ENCODE results near the gene TPM4.

The TPM4 gene

DNA sequence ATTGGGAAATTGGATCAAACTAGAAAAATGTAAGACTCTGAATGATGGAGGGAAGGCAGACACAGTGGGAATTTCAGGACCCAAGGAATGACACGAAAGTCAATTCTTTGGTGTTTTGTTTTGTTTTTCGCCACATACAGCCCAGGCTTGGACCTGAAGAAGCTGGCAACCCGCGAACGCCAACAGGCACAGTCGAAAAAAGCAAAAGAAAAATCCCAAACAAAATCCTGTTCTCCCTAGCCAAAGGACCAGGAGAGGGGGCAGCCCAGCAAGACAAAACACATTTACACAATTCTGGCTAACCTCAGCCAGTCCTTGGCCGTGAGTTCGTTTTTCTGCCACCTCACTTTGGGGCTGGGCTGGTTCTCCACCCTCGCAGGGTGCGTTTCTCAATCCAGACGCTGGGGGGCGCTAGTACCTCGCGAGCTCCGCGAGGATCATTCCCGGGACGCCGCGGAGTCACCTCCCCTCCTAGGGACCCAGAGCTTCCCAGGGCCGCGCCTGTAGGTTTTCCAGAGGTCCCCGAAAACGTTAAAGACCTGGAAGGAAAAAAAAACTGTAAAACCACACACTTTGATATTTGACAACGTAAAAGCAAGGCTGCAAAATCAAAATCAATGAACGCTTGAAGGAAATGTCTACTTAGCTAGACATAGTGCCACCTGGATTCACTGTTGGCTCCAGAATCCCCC lies 34.9 kb upstream of the TPM4 start:
- DNase-seq (ENCODE audit: low read depth in 2 of 2, low spot score in 1 of 2): peak; percentile 54 to 62

DNA sequence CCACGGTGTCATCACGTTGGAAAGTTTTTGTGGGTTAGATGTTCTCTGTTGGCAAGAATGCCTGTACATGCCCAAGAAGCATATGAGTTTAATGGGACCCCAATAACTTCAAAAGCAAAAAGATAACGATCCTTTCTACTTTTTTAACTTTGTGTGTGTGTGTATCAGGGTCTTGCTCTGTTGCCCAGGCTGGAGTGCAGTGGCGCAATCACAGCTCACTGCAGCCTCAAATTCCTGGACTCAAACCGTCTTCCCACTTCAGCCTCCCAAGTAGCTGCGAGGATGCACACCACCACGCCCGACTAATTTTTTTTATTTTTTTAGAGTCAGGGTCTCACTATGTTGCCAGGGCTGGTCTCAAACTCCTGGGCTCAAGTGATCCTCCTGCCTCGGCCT lies 34.3 kb upstream of the TPM4 start:
- DNase-seq (ENCODE audit: low read depth in 2 of 2, low spot score in 1 of 2): no peak

DNA sequence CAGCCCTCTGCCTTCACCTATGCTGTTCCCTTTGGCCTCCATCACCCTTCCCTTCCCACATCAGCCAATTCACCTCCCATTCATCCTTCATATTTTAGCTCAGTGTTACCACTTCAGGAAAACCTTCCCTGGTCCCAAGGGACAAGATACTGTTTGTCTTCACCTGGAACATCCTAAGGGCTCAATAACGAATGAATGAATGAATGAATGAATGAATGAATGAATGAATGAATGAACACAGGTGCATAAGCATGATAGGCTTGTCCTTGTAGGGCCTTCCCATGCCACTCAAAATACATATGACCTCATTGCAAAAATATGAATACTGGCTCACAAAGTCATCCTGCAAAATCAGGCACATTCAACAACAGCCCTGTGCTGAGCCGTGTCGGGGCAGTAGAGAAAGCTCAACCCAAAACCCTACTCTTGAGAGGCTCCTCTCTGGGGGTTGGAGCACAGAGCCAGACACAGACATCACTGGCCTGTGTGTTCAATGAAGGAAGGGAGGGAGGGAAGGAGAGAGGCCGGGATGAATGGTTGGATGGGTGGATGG lies 33.7 kb upstream of the TPM4 start:
- no peak for DNase-seq (ENCODE audit: low read depth in 2 of 2, low spot score in 1 of 2)

DNA sequence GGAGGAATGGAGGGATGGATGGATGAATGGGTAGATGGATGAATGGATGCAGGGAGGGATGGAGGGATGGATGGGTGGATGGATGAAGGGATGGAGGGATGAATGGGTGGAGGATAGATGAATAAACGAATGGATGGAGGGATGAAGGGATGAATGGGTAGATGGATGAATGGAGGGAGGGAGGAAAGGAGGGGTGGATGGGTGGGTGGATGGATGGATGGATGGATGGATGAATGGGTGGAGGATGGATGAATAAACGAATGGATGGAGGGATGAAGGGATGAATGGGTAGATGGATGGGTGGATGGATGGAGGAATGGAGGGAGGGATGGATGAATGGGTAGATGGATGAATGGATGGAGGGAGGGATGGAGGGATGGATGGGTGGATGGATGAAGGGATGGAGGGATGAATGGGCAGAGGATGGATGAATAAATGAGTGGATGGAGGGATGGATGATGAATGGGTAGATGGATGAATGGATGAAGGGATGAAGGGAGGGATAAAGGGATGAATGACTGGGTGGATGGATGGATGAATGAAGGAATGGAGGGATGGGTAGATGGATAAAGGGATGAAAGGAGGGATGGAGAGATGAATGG lies 33.0 kb upstream of the TPM4 start:
- DNase-seq (ENCODE audit: low read depth in 2 of 2, low spot score in 1 of 2): no peak

DNA sequence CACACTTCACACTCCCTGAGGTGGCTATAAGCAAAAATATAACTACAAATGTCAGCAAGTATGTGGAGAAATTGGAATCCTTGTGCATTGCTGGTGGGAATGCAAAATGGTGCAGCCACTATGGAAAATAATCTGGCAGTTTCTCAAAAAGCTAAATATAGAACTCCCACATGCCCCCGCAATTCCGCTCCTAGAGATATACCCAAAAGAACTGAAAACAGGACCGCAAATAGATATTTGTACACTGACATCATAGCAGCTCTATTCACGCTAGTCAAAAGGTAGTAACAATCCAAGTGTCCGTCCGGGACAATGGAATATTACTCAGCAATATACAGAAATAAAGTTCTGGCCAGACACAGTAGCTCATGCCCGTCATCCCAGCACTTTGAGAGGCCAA lies 31.5 kb upstream of the TPM4 start:
- DNase-seq (ENCODE audit: low read depth in 2 of 2, low spot score in 1 of 2): no peak

DNA sequence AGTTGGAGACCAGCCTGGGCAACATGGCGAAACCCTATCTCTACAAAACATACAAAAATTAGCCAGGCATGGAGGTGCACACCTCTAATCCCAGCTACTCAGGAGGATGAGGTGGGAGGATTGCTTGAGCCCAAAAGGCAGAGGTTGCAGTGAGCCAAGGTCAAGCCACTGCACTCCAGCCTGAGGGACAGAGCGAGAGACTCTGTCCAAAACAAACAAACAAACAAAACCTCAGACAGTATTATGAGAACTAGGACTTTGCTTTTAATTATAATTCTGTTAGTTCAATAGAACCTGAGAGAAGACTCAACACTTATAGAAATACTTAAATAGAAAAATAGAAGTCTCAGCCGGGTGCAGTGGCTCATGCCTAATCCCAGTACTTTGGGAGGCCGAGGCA lies 31.1 kb upstream of the TPM4 start:
- no peak for DNase-seq (ENCODE audit: low read depth in 2 of 2, low spot score in 1 of 2)

DNA sequence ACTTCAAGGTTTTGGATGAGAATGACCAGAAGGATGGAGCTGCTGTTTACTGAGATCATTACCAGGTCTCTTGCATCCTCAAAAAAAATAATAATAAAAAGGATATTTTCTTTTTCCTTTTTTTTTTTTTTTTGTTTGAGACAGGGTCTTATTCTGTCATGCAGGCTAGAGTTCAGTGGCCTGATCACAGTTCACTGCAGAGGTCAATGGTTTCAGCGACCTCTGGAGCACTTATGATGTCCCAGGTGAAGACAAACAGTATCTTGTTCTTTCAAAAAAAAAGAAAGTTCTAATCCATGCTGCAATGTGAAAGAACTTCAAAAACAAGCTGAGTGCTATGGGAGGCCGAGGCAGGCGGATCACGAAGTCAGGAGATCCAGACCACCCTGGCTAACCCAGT lies 30.4 kb upstream of the TPM4 start:
- DNase-seq (ENCODE audit: low read depth in 2 of 2, low spot score in 1 of 2): no peak

DNA sequence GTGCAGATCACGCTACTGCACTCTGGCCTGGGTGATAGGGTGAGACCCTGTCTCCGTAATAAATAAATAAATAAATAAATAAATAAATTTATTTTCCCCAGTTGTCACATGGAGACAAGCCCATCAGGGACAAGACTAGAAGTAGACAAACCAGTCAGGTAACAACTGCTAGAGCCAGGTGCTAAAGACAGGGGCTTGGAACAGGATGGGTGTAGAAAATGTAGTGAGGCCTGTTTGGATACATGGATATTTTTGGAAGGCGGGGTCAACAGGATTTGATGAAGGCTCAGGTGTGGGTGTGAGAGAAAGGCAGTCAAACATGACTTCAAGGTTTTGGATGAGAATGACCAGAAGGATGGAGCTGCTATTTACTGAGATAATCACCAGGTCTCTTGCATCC lies 27.7 kb upstream of the TPM4 start:
- no peak for DNase-seq (ENCODE audit: low read depth in 2 of 2, low spot score in 1 of 2)

DNA sequence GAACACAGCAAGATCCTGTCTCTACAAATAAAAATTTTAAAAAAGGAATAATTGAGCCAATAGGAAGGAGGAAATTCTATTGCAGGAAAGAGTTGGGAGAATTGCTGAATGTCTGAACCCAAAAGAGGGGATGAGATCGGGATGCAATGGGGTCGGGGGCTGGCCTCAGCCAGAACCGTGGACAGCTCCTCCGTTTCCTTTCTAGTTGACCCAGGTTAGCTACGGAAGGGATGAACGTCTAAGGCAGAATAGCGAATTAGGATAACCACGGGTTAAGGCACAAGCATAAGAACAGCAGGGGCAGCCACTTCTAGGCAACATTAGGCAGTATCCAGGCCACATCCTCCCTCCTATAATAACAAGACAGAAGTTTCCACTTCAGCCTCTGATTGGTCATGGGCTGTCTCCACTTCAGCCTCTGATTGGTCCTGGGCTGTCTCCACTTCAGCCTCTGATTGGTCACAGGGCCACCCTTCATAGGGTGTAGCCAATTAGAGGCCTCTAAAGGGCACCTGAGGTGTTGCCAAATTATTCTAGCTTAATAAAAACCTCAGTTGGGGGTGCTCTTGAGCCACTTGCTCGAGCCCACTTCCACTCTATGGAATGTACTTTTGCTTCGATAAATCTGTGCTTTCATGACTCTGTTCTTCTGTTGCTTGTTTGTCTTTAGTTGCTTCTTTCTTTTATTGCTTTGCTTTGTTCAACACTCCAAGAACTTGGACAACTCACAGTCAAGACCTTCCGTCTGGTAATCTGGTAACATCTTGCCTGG lies 24.9 kb upstream of the TPM4 start:
- DNase-seq (ENCODE audit: low read depth in 2 of 2, low spot score in 1 of 2): no peak

DNA sequence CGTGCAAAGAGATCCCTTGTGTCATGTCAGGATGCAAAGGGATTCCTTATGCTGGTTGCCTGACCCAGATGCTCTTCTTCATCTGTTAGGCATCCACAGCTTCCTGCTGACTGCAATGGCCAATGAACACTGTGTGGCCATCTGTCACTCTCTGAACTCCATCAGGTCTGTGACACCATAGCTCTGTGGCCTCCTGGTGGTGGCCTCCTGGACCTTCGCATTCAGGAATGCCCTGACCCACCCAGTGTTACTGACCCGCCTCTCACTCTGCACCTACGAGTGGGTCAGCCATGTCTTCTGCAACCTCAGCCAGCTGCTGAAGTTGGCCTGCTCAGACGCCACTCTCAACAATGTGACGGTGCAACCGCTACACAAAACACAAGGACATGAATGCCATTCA lies 23.9 kb upstream of the TPM4 start:
- no peak for DNase-seq (ENCODE audit: low read depth in 2 of 2, low spot score in 1 of 2)

DNA sequence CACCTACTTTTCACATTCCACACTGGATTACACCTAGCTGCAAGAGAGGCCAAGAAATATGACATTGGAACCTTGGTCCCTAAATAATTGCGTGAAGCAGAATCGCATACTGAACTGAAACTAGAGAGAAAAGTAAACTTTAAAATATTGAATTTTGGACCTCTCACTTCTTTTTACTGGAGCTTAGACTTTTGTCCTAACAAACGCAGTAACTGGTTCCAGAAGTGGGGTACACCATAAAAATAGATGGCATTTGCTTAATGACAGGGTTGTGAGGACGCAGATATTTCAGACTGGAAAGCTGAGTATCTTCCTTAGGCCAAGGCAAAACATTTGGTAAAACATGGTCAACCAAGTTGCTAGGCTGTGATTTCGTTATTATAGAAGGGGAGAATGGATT lies 19.2 kb upstream of the TPM4 start:
- no peak for DNase-seq (ENCODE audit: low read depth in 2 of 2, low spot score in 1 of 2)

DNA sequence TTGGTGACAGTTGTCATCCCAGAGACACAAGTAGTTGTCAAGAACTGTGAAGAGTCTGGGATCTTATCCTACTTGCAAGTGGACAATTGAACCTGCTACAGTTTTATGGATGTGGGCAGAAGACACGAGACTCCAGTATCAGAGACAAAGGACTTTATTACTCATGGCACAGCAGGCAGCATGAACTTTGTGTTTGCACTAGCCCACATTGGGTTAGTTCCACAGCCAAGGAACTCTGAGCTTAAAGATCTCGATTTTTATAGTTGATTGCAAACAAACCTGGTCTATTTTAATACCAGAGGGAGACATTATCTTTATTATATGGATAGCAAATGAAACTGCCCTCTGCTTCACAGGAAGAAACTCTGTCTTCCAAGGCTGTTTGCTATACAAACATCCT lies 16.0 kb upstream of the TPM4 start:
- DNase-seq (ENCODE audit: low read depth in 2 of 2, low spot score in 1 of 2): no peak

DNA sequence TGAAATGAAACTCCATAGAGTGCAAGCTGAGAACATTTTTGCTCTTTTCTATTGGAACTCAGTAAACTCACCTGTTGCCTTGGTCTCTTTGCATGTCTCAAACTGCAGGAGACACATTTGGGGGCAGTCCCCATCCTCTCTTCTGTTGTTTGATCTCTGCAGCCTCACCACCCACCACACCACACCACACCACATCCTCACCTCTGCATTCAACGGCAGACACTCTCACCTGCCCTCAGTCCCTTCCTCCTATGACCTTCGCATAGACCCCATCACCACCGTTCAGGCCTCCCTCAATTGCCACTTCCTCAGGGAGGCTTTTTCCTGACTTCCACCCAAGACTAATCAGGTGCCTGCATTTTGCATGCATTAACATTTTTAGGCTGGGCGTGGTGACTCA lies 14.4 kb upstream of the TPM4 start:
- DNase-seq (ENCODE audit: low read depth in 2 of 2, low spot score in 1 of 2): no peak

DNA sequence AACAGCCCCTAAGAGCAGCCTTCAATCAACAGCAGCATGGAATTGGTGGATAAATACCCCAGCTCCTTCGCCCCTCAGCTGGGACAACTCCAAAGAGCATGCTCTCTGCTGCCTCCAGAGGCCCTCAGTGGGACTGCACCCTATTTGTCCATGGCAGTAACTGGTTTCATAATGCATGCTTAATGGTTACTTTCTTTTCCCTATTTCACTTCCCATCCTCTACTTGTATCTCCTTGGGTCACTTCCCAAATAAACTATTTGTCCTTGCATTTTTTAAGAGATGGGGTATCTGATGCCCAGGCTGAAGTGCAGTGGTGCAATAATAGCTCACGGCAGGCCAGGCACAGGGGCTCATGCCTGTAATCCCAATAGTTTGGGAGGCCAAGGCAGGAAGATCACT lies 13.5 kb upstream of the TPM4 start:
- DNase-seq (ENCODE audit: low read depth in 2 of 2, low spot score in 1 of 2): peak in 1 of 2 donors; percentile 46

DNA sequence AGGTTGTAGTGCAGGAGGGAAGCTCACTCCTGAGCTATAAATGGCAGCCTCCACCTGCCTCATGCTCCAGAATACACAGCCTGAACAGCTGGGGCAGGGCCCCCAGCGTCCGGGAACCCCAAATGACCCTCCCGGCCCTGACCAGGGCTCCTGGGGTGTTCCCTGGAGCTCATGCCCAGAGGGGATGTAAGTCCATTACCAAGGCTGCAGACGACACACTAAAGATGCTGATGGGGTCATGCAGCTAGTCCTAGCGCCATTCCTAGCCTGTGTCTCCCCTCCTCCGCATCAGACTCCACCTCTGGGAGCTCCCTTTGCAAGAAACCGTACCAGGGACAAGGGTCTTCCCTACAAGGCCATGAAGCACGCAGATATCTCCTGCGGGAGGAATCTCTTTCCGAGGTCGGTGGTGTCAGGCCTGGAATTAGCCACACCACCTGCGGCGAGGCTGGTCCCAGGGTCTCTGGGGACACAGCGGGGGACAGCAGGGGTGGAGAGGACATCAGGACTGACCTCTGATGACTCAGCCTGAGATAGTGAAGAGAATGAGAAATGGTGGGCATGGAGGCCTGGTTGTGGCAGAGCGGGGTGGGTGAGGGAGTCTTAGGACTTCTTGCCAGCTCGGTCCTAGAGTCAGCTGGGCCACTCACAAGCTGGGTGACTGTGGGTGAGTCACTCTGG lies 11.9 kb upstream of the TPM4 start:
- no peak for DNase-seq (ENCODE audit: low read depth in 2 of 2, low spot score in 1 of 2)

DNA sequence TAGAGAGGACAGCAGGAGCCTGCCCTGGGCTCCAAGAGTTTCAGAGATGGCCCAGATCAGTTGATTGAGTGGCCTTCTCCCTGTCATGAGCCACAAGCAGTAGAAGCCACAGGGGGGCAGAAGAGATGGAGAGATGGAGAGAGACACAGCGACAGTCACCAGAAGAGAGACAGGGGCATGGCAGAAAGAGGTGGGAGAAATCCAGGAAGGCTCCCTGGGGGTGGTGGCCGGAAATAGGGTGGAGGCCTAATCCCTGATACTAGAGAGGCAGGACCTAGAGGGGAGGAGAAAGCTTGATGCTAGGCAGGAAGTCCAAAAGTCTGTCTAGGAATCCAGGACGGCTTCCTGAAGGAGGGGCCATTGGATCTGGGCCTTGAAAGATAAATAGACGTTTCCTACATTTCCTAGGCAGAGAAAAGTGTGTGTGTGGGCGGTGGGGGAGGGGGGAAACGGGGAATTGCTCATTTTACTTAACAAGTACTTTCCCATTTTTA lies 9.6 kb upstream of the TPM4 start:
- DNase-seq (ENCODE audit: low read depth in 2 of 2, low spot score in 1 of 2): no peak

DNA sequence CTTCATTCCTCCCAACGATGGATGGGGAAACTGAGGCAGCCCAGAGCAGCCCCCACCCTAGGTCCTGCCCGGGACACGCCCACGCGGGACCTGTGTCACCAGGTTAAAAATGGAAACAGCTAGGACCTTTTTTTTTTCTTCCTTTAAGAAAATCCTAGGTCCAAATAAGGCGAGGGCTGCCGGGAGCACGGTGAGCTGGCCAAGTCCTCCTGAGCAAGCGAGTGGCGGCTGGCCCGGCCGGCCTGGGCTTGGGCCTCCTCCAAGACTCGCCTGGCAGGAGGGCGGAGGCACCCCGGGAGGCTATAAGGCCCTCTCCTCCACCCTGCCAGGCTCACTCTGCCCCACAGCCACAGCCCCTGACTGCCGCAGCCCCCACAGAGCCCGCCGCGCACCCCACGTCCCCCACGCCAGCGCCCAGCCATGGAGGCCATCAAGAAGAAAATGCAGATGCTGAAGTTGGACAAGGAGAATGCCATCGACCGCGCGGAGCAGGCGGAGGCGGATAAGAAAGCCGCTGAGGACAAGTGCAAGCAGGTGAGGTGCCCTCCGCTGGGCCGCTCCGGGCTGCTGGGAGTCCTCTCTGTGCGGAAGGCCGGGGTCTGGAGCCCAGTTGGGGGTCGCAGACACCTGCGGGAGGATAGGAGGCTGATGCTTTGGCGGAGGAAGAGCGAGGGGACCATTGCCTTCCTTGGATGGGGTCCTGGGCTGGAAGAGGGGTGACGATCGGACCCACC lies 8.9 kb upstream of the TPM4 start:
- no peak for DNase-seq (ENCODE audit: low read depth in 2 of 2, low spot score in 1 of 2)

DNA sequence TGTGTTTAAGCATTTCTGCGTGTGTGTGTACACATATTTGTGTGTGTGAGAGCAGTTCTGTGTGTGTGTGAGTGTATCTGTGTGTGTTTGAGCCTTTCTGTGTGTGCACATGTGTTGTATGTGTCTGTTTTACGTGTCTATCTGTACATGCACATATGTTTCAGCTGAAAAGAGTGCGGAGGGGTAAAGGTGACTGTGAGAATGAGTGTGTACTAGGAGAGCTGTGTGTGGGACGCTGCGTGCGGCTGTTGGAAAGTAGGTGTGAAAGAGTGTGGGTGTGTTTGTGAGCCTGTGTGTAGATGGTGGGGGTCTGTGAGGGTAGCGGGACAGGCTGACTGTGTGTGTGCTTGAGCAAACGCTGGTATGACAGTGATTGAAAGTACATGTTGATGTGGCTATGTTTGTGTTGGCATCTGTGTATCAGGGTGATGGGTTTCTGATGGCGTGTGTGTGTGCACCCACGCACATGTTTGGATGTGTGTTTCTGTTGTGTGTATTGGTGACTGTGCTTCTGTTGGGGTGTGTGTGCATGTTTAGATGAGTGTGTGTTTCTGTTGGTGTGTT lies 7.5 kb upstream of the TPM4 start:
- no peak for DNase-seq (ENCODE audit: low read depth in 2 of 2, low spot score in 1 of 2)

DNA sequence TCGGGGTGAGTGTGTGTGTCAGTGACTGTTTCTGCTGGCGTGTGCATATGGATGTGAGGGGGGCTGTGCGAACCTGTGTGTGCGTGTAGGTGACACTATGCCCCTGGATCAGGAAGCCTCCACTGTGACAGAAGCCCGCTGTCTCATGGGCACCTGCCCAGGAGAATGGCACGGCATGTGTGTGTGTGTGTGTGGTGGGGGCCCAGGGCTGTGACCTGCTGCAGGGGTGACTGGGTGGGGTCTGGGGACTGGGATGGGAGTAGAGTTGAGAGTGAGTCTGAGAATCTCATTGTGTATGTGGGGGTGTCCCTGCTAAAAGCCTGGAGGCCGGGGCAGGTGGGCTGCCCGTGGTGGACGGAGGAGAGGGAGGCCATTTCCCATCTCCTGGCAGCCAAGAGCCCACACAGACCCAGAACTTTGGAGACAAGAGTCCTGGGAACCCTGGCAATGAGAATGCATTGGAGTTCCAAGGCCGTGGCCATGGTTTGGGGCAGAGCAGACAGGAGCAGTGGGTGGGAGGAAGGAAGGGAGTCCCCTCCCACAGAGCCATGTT lies 6.4 kb upstream of the TPM4 start:
- no peak for DNase-seq (ENCODE audit: low read depth in 2 of 2, low spot score in 1 of 2)

DNA sequence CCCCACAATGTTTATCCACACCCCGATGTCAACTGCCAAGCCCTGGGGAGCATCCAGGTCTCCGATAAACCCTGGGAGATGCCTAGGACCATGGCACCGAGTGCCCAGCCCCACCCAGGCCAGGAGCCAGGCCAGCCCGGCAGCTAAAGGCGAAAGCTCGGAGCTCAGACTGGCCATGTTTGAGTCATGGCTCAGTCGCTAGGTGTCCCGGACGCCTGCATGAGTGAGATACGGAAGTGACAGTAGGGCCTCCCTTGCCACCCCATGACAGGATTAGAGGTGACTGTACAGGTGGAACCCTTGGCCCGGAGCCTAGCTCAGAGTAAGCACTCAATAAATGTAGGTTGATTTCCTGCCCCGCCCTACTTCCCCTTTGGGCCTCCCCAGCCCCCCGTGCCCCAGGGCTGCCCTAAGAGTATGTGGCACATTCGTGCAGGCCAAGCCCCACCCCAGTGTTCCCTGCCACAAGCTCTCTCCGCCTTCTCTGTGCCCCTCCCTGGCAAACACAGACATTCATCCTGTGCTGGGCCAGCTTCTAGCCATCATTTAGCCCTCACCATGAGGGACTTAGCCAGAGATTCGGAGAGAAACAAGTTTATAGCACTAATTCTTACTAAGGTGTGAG lies 5.8 kb upstream of the TPM4 start:
- peak; percentile 52 to 79 for DNase-seq (ENCODE audit: low read depth in 2 of 2, low spot score in 1 of 2)

Measured in stimulated activated CD8-positive, alpha-beta memory T cell treated with anti-CD3 and anti-CD28 coated beads, Interleukin-4, amount 100 ng/mL, for 1 hour (primary cell).